Activated T-cell treated with anti-CD3 and anti-CD28 coated beads, Interleukin-2, amount 50 U/mL, for 4 hours (primary cell): ENCODE results near the gene KCNAB1. TPM values are rescaled to one million over a fixed set of nuclear protein-coding genes. Genes with fewer than 3 reads are reported as not detected.

Source experiments
- ATAC-seq, 2 donors: fragments of 200-7000 bp; cut with Tn5 transposase; one replicate each; pipeline ENCODE4 v1.10.0; 2021
- DNase-seq: peaks from one replicate; pipeline ENCODE4 v3.0.0-alpha.2; 2020
- H3K27me3 Mint-ChIP-seq: one replicate; pipeline ENCODE4 v1.8.0; 2021; ENCODE audit warnings: low read depth, mixed read lengths
- H3K36me3 Mint-ChIP-seq: one replicate; pipeline ENCODE4 v1.8.0; 2022; ENCODE audit warnings: mixed read lengths; ENCODE audit not compliant: insufficient read depth
- H3K4me1 Mint-ChIP-seq: one replicate; pipeline ENCODE4 v1.8.0; 2021; ENCODE audit warnings: low read depth, mixed read lengths
- H3K4me3 Mint-ChIP-seq: one replicate; pipeline ENCODE4 v1.8.0; 2021; ENCODE audit warnings: mild to moderate bottlenecking, moderate library complexity, mixed read lengths
- H3K9me3 Mint-ChIP-seq: one replicate; pipeline ENCODE4 v1.8.0; 2021; ENCODE audit warnings: mixed read lengths
- total RNA-seq, 3 donors: library from RNA; stranded (reverse); gene quantifications; one replicate each; pipeline ENCODE4 v1.2.1, GENCODE V29; 2021

The KCNAB1 gene
- total RNA-seq, 3 donors from 2014 or later = not detected

- Mint-ChIP-seq H3K36me3 (no peaks in the 10 kb centered on the region), H3K4me3 (no peak overlapping the region), H3K9me3 (no peaks in the 10 kb centered on the region), H3K27me3 (peaks cover 11% of the 10 kb centered on the region), H3K4me1 (peaks cover 42% of the 10 kb centered on the region)
- ATAC-seq = no peak
- no peak for DNase-seq
Observed at GRCh38 chr3:156480949-156481348, 360.6 kb downstream of the KCNAB1 start.

- Mint-ChIP-seq H3K36me3 (no peaks in the 10 kb centered on the region), H3K9me3 (no peaks in the 10 kb centered on the region), H3K27me3 (peaks cover 5% of the 10 kb centered on the region), H3K4me1 (peaks cover 44% of the 10 kb centered on the region), H3K4me3 (no peak overlapping the region)
- DNase-seq (no peak), ATAC-seq (no peak)
Observed at GRCh38 chr3:156483002-156483401, 362.6 kb downstream of the KCNAB1 start.

GRCh38 chr3:156483426-156483825, 363.0 kb downstream of the KCNAB1 start:
- Mint-ChIP-seq H3K4me1 (peaks cover 44% of the 10 kb centered on the region), H3K9me3 (no peaks in the 10 kb centered on the region), H3K27me3 (peaks cover 5% of the 10 kb centered on the region), H3K36me3 (no peaks in the 10 kb centered on the region), H3K4me3 (peak overlapping the region; percentile 79)
- no peak for DNase-seq
- peak; percentile 81 to 86 for ATAC-seq

GRCh38 chr3:156483961-156484787, 363.8 kb downstream of the KCNAB1 start:
- no peaks in the 10 kb centered on the region for H3K27me3 Mint-ChIP-seq
- DNase-seq = peak; percentile 21
- H3K4me1 Mint-ChIP-seq = peaks cover 44% of the 10 kb centered on the region
- H3K9me3 Mint-ChIP-seq = no peaks in the 10 kb centered on the region
- H3K36me3 Mint-ChIP-seq = no peaks in the 10 kb centered on the region
- peak overlapping the region; percentile 79 for H3K4me3 Mint-ChIP-seq
- ATAC-seq = peak; percentile 76 to 82

- no peak for DNase-seq
- peaks cover 3% of the 10 kb centered on the region for H3K27me3 Mint-ChIP-seq
- no peaks in the 10 kb centered on the region for H3K36me3 Mint-ChIP-seq
- H3K9me3 Mint-ChIP-seq = no peaks in the 10 kb centered on the region
- H3K4me3 Mint-ChIP-seq = no peak overlapping the region
- peaks cover 21% of the 10 kb centered on the region for H3K4me1 Mint-ChIP-seq
- ATAC-seq = no peak
Observed at GRCh38 chr3:156488767-156489166, 368.4 kb downstream of the KCNAB1 start.

- H3K4me1 Mint-ChIP-seq = peaks cover 14% of the 10 kb centered on the region
- ATAC-seq = peak in 1 of 2 donors; percentile 18
- H3K27me3 Mint-ChIP-seq = peaks cover 3% of the 10 kb centered on the region
- H3K36me3 Mint-ChIP-seq = no peaks in the 10 kb centered on the region
- H3K9me3 Mint-ChIP-seq = no peaks in the 10 kb centered on the region
- no peak for DNase-seq
- H3K4me3 Mint-ChIP-seq = no peak overlapping the region
Observed at GRCh38 chr3:156489462-156489911, 369.1 kb downstream of the KCNAB1 start.

DNA sequence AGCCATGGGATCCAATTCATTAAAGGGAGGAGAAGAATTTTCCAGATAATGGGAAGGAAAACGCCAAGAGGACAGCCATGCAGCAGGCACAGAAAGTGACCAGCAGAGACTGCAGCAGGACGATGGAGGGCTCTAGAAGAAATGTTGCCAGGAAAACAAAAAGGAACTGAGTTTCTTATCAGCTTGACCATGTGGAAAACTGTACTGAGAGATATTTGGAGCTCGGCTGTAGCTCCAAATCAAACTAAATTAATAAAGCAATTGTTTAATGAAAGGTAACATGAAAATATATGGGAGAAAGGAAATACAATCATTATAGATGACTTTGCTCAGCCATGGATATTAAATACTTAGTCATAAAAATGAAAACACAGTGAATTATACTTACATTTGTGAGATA, 370.8 kb downstream of the KCNAB1 start:
- ATAC-seq (no peak), DNase-seq (no peak)
- H3K4me1 Mint-ChIP-seq = no peaks in the 10 kb centered on the region
- no peaks in the 10 kb centered on the region for H3K36me3 Mint-ChIP-seq
- H3K27me3 Mint-ChIP-seq = peaks cover 3% of the 10 kb centered on the region
- no peak overlapping the region for H3K4me3 Mint-ChIP-seq
- peaks cover under 1% of the 10 kb centered on the region for H3K9me3 Mint-ChIP-seq

DNA sequence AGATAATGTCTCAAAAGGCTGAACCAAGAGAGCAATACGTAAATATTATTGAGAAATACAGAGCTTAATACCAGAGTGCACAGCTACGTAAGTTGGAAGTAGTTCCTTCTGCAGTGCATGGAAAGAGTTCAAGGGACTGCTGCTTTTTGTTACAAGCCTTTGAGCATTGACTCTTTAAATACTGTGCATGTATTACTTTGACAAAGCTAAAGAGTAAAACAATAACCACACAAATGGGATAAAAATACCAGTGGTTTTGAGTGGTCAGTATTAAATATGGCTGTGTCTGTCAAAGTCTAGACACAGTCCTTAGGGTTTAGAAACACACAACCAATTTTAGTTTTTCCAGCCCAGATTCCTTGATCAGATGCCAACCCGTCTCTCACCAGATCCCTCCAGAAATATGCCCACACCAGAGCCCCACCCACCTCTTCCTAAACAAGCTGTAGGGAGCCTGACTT, 372.5 kb downstream of the KCNAB1 start:
- Mint-ChIP-seq H3K27me3 (peaks cover 3% of the 10 kb centered on the region), H3K36me3 (no peaks in the 10 kb centered on the region), H3K4me3 (no peak overlapping the region), H3K4me1 (no peaks in the 10 kb centered on the region), H3K9me3 (peaks cover 5% of the 10 kb centered on the region)
- DNase-seq = no peak
- no peak for ATAC-seq

DNA sequence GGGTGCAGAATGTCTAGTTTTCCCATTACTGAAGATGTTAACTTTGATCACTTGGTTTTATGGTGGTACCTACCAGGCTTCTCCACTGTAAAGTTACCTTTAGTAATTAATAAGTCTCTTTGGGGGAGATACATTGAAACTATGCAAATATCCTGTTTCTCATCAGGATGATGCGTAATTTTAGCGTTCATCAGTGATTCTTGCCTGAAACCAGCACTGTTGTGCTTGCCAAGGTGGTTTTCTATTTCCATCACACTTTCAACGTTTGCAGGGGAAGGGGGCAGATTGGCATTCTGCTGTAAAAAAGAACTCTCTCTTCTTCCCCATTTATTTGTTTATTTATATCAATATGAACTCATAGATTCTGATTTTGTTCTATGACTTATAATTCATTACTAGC, 373.5 kb downstream of the KCNAB1 start:
- peaks cover 3% of the 10 kb centered on the region for H3K27me3 Mint-ChIP-seq

DNA sequence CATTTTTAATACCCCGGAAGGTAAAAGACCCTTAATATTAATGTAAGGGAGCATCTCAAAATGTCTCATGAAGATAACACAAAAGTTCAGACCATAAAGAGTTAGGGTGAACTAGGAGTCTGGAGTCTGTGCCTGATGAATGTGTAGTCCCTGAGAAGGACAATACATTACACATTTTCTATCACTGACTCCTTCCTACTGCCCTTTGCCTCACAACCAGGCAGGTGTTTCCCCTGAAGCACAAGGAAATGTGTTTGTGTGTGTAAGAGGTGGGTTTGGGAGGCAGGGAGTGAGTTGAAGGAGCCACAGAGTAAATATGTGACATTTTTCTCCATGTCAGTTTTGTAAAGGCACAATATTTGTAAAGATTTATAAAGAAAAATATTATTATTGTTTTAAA, 375.4 kb downstream of the KCNAB1 start:
- Mint-ChIP-seq H3K9me3 (peaks cover 7% of the 10 kb centered on the region), H3K4me3 (no peak overlapping the region), H3K36me3 (no peaks in the 10 kb centered on the region), H3K4me1 (no peaks in the 10 kb centered on the region), H3K27me3 (peaks cover 3% of the 10 kb centered on the region)
- ATAC-seq (no peak), DNase-seq (no peak)

More for the DNA sequence above, 373.5 kb downstream of the KCNAB1 start:
- DNase-seq = no peak
- ATAC-seq = no peak
- Mint-ChIP-seq H3K4me3 (no peak overlapping the region), H3K9me3 (peaks cover 7% of the 10 kb centered on the region), H3K4me1 (no peaks in the 10 kb centered on the region), H3K36me3 (no peaks in the 10 kb centered on the region)

- no peaks in the 10 kb centered on the region for H3K36me3 Mint-ChIP-seq
- H3K9me3 Mint-ChIP-seq = peaks cover 7% of the 10 kb centered on the region
- H3K4me1 Mint-ChIP-seq = no peaks in the 10 kb centered on the region
- H3K27me3 Mint-ChIP-seq = peaks cover 1% of the 10 kb centered on the region
- DNase-seq = no peak
- no peak for ATAC-seq
- H3K4me3 Mint-ChIP-seq = no peak overlapping the region
Observed at GRCh38 chr3:156497326-156497725, 376.9 kb downstream of the KCNAB1 start.

DNA sequence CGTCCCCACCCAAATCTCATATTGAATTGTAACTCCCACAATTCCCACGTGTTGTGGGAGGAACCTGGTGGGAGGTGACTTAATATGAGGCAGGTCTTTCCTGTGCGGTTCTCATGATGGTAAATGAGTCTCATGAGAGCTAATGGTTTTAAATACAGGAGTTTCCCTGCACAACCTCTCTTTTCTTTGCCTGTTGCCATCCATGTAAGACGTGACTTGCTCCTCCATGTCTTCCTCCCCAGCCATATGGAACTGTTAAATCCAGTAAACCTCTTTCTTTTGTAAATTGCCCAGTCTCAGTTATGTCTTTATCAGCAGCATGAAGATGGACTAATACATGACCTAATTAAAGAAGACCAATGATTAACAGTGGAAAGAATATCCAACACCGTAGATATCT, 377.9 kb downstream of the KCNAB1 start:
- Mint-ChIP-seq H3K4me3 (no peak overlapping the region), H3K4me1 (peaks cover 2% of the 10 kb centered on the region), H3K9me3 (peaks cover 7% of the 10 kb centered on the region), H3K36me3 (no peaks in the 10 kb centered on the region), H3K27me3 (no peaks in the 10 kb centered on the region)
- no peak for ATAC-seq
- no peak for DNase-seq

GRCh38 chr3:156507285-156507684, 386.9 kb downstream of the KCNAB1 start:
- H3K36me3 Mint-ChIP-seq = no peaks in the 10 kb centered on the region
- DNase-seq = no peak
- H3K4me3 Mint-ChIP-seq = no peak overlapping the region
- peaks cover 8% of the 10 kb centered on the region for H3K27me3 Mint-ChIP-seq
- peaks cover 6% of the 10 kb centered on the region for H3K9me3 Mint-ChIP-seq
- H3K4me1 Mint-ChIP-seq = peaks cover 8% of the 10 kb centered on the region
- peak; percentile 77 to 79 for ATAC-seq

DNA sequence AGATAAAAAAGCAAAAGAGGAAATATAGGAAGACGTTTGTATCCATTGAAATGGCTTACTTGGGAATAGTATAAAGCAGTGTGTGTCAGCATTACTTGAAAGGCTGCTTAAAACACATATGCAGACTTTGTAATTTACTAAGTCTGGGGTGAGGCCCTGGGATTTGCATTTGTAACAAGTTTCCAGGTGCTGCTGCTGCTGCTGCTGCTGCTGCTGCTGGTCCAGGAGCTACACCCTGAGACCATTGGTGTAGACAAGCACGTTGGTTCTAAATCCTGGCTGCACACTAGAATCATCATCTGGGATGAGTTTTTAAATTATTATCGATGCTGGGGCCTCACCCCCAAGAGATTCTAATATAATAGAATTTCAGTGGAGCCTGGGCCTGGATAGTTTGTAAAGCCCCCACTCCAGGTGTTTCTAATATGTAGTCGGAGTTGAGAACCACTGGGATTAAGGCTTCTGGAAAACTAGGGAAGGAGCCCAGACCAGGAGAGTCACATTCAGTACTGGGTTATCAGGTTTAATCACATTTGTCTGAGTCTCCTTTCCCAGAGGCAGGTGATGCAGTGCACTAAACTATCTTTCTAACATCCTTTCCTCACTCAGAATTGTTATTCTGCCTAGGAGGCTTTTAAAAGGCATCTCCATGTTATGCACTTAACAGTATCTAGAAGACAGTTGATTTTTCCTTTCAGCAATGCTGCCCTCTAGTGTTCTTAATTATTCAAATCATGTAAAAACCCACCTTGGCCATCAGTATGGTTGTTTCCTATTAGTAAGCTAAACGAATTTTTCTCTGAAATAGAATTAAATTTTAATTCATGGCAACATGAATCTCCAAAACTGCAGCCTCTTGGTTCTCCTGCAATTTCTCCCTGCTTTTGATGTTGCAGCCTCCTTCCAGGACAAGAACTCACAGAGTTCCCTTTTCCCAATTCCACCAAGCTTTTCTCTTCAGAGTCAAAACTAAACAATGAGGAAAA, 389.1 kb downstream of the KCNAB1 start:
- Mint-ChIP-seq H3K27me3 (peaks cover 8% of the 10 kb centered on the region), H3K4me3 (no peak overlapping the region), H3K9me3 (no peaks in the 10 kb centered on the region), H3K36me3 (no peaks in the 10 kb centered on the region), H3K4me1 (peaks cover 7% of the 10 kb centered on the region)
- peak; percentile 64 to 65 for ATAC-seq
- no peak for DNase-seq
